HuH-7.5 (cell line): ENCODE measurements around the gene ZNF628.
A peak's percentile ranks its signal among the peaks of the same experiment; 100 is the strongest.
"Not testable (repeated sequence)": the region's sequence is repeated elsewhere in the genome, so short reads cannot be mapped to it uniquely, and the experiment has no call there.

Source experiments
- DNase-seq: peaks from one replicate; pipeline ENCODE4 v3.0.0; 2011; ENCODE audit warnings: low spot score

Gene ZNF628

DNA sequence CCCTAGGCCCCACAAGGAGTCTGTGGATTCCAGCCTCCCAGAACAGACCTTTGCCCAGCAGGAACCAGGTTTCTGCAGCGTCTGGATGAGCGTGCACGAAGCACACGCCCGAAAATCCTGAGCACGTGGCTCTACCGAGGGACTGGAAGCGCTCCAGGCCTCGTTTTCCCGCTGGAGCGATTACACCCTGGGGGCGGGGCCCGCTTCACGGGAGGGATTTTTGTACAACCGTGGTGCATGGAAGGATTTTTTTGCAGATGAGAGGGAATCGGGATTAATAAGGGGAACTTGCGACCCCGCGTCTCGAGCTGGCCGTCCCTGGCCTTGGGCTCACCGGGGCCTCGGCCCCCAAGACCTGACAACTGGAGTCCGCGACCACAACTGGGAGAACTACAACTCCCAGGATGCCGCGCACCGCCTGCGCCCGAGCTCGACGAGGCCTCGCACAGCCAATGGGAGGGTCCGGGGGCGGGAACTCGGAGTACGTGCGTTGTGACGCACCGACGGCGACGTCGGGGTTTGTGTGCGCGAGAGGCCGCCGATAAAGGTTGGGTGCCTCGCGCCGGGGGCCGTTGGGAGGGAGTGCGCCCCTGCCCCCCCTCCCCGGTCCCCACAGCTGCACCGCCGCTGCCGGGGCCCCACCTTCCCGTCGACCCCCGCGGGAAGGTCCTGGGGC lies at the start of gene ZNF628:
TSS of gene ZNF628 (plus strand) at position 518 of the 676 bp plus-strand sequence. CDS start 3,294 bp downstream, outside the sequence.
- peak; percentile 100 for DNase-seq

DNA sequence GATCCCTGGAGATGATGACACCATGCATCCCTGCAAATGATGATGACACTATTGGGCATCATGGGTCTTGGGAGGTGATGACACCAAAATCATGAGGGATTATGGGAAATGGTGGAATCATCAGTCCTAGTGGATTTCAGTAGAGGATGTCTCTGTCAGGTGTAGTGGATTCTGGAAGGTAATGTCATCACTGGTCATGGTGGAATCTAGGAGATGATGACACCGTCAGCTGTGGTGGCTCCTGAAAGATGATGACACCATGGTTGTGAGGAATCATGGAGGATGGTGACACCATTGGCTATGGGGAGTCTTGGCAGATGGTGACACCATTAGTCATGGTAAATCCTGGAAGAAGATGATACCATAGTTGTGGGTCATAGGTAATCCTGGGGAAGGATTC lies 45.2 kb upstream of the ZNF628 start:
- DNase-seq: no peak

DNA sequence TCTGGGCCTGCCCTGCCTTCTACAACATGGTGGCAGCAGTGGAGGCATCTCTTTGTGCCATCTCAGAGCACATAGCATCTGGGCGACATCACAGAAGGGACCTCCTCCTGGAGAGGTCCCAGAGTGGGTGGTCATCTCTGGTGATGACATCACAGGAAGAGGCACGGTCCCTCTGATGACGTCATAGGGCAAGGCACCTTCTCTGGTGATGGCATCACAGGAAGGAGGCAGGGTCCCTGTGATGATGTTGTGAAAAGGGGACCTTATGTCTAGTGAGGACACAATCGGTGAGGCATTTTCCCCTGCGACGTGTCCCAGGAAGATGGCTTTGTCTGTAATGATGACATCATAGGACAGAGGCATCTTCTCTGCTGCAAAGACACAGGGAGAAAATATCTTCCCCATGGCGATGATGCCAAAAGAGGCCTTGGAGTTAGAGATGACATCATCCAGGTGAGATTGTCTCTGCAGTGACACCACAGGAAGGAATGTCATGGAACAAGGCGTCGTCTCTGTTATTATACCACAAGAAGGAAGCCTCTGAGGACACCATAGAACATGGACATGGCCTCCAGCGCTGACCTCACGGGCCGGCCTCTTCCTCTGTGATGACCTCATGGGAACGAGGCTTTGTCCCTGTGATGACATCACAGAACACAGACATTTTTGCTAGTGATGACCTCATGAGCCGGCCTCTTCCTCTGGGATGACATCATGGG lies 44.0 kb upstream of the ZNF628 start:
- DNase-seq: no peak

DNA sequence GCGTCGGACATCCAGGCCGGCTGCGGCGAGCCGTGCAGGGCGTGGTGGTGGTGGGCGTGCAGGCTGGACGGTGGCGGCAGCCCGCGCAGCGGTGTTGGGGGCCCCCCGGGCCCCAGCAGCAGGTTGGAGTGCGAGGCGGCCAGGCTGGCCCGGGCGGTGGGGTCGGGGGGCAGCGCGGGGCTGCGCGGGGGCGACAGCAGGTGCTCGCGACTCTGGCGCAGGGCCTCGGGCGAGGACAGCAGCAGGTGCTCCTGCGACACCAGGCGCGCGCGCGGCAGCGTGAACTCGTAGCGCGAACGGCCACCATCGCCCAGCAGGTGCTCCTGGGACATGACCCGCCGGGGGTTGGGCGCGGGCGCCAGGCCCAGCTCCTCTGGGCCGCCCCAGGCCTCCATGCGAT lies 43.1 kb upstream of the ZNF628 start:
- DNase-seq: no peak

DNA sequence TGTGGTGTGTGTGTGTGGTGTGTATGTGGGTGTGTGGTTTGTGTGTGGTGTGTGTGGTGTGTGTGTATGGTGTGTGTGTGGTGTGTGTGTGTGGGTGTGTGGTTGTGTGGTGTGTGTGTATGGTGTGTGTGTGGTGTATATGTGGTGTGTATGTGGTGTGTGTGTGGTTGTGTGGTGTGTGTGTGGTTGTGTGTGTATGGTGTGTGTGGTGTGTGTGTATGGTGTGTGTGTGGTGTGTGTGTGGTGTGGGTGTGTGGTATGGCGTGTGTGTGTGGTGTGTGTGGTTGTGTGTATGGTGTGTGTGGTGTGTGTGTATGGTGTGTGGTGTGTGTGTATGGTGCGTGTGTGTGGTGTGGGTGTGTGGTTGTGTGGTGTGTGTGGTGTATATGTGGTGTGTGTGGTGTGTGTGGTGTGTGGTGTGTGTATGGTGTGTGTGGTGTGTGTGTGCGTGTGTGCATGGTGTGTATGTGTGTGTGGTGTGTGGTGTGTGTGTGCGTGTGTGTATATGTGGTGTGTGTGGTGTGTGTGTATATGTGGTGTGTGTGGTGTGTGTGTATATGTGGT lies 42.0 kb upstream of the ZNF628 start:
- DNase-seq: no peak

DNA sequence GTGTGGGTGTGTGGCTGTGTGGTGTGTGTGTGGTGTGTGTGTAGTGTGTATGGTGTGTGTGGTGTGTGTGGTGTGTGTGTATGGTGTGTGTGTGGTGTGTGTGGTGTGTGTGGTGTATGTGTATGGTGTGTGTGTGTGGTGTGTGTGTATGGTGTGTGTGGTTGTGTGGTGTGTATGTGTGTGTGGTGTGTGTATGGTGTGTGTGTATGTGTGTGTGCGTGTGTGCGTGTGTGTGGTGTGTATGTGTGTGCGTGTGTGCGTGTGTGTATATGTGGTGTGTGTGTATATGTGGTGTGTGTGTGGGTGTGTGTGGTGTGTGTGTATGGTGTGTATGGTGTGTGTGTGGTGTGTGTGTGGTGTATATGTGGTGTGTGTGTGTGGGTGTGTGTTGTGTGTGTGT lies 41.4 kb upstream of the ZNF628 start:
- DNase-seq: no peak

DNA sequence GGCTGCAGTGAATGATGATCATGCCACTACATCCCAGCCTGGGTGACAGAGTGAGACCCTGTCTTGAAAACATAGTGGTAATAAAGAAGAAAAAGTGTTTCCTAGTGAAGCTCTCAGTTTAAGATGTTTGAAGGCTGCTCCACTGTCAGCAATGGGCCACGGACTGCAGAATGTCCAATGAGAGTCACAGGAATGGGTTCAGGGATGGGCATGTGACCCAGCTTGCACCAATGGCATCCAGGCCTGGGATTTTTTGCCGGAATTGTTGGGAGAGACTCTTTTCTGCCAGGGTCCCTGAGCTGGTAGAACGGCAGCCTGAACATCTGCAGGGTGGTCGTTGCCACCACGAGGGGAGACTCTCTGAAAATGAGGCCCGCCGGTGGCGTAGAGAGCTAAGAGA lies 39.6 kb upstream of the ZNF628 start:
- DNase-seq: no peak

DNA sequence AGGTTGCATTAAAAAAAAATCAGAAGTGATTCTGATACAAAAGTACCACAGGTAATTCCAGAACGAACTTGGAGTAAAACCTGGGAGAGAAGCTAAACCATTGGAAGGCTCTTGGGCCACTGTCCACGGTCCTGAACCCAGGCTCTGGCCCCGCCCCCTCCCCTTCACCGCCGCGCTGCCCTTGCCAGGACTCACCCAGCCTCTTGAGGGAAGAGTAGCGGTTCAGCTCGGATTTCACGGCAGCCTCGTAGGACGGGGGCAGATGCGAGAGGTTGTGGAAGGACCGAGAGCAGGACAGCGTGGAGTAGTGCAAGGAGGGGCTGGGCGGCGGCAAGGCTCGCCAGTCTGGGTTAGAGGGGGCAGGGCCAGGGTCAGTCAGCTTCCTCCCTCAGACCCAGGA lies 39.0 kb upstream of the ZNF628 start:
- DNase-seq: peak; percentile 92

DNA sequence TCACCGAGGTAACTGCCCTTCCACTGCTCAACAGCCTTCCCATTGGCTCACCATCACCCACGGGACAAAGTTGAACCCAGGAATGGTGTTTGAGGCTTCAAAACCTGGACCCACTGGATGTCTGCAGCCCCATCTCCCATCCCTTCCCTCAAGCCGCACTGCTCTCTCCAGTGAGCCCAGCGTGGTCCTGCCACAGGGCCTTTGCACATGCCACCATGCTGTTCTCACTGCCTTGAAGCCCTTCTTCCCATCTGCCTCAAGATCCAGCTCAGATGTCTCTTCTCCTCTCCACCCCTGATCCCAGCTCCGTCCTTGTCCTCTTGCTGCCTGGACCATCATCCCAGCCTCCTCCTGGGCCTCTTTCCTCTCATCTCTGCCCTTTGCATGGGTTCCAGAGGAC lies 37.4 kb upstream of the ZNF628 start:
- no peak for DNase-seq

DNA sequence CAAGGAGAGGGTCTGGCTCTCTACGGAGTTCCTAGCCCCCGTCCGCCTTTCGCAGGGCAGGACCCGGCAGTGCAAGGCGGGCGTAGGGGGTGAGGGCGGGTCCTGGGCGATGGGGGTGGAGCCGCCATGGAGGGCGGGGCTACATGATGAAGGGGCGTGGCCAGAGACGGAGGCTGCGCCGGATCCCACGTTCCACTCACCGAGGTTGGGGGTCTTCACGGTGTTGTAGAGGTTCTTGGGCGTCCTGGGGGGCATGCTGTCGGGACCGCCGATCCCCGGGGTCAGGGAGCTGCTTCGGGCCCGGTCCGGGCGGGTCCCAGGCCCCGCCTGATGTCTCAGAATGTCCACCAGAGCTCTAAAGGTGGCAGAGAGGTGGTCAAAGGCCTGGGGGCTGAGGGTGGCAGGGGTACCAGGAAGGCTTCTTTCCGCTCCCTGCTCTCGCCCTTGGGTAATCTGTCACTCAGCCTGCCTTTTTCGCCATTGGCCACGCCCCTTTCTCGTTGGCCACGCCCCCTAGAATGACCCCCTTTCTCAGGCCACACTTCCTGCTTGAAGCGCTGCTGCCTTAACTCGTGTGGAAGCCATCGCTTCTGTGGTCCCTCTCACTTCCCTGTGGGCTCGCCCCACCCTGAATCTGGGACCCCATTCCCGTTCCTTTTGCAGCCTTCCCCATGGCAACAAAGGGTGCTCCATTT lies 35.9 kb upstream of the ZNF628 start:
- no peak for DNase-seq

DNA sequence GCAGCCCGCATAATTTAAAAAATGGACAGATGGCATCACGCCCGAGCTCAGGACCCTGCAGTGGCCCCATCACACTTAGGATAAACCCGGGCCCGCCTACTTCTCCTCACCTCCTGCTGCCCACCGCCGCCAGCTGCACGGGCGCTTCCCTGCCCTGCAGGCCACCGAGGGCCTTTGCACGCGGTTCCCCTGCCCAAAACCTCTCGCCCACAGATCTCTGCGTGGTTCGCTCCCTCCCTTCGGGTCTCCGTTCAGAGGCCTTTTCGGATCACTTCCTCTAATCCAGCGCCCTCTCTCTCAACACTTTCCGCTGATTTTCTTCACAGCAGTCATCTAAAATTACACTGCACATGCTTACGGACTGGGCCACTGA lies 35.1 kb upstream of the ZNF628 start:
- DNase-seq: no peak

DNA sequence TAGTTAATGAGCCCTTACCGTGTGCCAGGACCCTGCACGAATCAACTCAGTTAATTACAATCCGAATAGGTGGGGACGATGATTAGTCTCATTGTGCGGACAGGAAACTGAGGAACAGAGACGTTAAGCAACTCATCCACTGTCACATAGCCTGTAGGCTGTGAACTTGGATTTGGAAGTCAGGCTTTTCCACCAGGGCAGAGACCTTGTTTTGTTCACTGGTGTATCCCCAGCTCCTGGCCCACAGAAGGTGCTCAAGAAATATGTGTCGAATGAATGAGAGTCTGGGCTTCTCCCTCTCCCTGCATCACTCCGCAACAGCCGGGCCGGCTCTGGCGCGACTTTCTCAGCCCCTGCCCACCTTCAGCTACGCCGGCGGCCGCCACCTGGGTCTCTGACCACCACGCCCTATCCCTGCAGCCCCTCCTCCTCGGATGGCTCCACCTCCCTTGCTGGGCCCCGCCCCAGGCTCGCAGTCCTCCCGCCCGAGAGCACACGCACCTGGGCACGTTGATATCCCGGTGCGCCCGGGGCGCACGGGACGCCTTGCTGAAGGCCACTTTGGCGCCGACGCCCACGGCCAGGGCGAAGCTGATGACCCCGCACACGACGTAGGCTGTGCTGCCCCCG lies 34.6 kb upstream of the ZNF628 start:
- DNase-seq: no peak

DNA sequence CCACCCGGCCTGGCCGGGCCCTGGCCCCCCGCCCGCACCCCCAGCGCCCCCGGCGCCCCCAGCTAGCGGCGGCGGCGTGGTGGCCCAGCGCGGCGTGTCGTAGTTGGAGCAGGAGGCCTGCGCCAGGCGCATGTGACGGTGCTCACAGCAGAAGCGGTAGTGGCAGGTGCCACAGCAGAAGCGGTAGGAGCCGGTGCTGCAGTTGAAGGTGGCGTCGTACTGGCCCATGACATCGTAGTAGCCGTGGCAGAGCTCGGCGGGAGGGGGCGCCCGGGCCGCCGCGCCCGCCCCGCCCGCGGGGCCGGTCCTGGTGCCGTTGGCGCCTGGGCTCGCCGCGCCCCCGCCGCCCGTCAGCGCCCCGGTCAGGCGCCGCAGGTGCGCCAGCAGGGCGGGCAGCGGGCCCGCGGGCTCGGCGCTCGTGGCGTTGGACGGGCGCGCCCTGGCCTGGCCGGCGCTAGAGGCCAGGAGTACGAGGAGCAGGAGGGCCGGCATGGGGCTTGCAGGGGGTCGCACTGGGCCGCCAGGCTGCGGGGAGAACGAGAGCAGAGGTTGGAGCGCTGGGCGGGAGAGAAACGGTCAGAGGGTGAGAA lies 34.0 kb upstream of the ZNF628 start:
- DNase-seq: no peak

DNA sequence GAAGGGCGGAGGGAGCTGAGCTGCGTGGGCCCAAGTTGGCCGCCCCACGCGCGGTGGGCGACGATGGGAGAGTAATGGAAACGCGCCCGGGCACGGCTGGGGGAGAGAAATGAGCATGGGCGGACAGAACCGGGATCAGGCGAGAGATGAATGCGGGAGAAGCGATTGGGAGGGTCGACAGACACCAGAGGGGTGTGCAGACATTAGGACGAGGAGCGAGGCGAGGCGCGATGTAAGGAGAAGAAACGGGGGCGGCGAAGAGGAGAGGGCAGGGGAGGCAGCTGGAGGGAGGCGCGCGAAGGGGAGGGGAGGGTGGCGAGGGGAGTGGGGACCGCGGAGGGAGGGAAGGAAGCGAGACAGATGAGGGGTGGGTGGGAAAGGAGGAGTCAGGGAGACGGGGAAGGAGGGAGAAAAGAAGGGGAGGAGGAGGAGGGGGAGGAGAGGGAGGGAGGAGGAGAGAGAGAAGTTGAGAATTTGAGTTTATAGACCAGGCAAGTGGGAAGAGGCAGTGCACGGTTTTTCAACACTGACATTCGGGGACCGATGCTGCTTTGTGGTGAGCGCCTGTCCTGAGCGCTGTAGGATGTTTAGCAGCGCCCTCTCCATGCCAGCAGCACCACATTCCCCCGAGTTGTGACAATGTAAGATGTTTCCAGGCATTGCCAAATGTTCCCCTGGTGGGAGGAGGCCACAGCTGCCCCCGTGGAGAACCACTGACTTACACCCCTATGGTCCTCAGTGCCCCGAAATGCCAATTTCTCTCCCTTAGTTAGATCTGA lies 33.2 kb upstream of the ZNF628 start, which contains the start of gene SHISA7:
TSS of gene SHISA7 (minus strand) at position 256 of the 779 bp plus-strand sequence. CDS start 437 bp downstream, outside the sequence.
- DNase-seq: no peak

DNA sequence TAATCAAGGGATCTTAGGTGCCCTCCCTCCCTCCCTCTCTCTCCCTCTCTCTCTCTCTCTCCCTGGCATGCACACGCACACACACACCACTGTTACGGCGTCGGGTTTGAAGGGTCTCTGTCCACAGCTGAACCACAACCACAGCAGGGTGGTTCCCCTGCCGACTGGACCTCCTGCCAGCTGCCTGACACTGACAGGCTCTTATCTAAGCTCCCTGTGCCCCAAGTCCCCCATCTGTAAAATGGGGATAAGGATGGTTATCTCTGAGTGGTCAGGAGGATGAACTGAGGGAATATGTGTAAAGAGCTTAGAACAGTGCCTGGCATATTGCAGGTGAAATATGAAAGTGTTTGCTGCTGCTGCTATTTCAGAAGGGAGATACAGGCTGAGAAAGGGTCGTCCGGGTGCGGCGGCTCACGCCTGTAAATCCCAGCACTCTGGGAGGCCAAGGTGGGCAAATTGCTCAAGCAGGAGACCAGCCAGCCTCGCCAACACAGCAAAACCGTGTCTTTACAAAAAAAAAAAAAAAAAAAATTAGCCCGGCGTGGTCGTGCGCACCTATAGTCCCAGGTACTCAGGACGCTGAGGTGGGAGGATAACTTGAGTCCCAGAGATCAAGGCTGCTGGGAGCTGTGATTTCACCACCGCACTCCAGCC lies 32.5 kb upstream of the ZNF628 start:
- no peak for DNase-seq

DNA sequence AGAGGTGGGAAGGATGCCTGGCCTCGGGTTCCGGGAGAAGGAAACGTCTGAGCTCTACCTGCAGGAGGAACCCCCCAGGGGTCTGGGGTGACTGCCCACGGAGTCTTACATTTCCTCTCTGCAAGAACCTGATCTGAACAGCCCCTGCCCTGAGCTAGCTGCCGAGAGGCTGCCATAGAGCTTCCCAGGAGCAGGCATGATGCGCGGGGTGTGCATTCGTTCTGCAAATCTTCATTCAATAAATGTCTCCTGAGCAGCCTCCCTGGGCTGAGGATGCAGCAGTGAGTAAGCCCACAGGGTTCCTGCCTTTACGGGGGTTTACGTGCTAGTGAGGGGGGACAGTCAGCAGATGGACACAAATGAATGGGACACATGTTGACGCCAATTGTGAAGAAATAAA lies 31.8 kb upstream of the ZNF628 start:
- DNase-seq: no peak

DNA sequence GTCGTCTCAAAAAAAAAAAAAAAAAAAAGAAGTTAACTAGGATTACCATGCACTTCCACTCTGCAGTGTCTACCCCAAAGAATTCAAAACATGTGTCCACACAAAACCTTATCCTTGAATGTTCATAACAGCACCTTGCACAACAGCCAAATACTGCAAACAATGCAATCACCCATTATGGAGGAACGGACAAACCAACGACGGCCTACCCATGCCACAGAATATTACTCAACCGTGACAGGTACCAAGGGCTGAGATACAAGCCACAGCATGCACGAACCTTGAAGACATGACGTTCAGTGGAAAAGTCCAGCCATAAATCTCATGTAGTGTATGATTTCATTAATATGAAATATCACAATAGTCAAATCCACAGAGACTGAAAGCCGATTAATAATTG lies 30.4 kb upstream of the ZNF628 start:
- DNase-seq: no peak

DNA sequence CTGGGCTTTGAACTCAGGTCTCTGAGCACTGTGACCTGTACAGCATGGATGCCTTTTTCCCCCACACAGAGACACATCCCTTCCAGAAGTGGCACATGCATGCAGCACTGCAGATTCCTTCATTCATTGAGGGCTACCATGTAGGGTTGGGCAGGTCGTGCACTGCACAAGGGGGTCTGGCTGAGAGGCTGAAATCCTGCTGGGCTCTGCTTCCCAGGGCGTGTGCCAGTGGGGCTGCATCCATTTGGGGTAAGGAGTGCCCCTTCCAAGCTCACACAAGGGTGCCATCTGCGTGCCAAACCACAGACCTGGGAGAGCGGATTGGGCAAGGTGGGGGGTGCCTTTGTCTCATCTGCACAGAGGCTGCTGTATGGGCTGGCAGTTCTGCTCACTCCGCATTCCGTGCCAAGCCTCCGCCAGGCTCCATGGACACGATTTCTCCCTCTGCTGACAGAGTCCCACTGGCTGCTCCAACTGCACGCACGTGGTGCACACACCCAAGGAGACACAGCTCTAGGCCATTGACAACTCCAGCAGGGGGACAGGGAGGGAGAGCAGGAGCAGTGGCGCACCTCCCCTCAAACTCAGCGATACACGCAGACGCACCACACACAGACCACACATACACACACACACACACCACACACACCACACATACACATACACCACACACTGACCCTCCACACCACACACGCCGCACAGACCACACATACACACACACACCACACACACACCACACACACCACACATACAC lies 28.8 kb upstream of the ZNF628 start:
- no peak for DNase-seq

DNA sequence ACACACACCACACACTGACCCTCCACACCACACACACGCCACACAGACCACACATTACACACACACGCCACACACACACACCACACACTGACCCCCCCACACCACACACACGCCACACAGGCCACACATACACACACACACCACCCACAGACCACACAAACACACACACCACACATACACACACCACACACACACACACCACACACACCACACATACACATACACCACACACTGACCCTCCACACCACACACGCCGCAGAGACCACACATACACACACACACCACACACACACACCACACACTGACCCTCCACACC lies 28.3 kb upstream of the ZNF628 start:
- DNase-seq: not testable (repeated sequence)

DNA sequence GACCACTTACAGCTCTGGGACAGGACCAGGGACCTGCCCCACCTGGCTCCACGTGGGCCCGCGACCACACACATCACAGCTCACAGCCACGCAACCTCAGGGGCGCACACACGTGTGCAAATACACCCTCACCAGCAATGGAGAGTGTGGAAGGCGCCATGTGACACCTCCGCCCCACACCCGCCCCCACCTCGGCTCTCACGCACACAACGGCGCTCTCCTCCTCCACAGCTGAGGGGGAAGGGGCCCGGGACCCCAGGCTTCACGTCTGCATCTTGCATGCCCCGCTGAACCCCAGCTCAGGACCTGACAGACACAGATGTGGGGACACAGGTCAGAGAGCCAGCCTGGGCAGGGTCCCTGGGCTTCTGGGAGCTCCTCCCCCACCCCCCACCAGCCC lies 26.9 kb upstream of the ZNF628 start:
- DNase-seq: no peak
